ENCODE measurements around the gene ARMH1. TPM values are rescaled to one million over a fixed set of nuclear protein-coding genes. Genes with fewer than 3 reads are reported as not detected.

The ARMH1 gene
- total RNA-seq, 6 donors from 2014 or later, result 4.6 to 29.3 (median 13.0) TPM

- Histone ChIP-seq H3K27ac (no peak overlapping the region), H3K4me1 (peaks cover 0 to 8% (median 2%) of the 10 kb centered on the region in 4 donors), H3K4me3 (no peak overlapping the region), H3K36me3 (peaks cover 20 to 100% (median 86%) of the 10 kb centered on the region in 4 donors), H3K9me3 (no peaks in the 10 kb centered on the region), H3K27me3 (no peaks in the 10 kb centered on the region)
- WGBS, 2 donors, result 63 to 72% methylated on average over 3 to 7 of the region's 9 CpGs
- ATAC-seq (ENCODE audit: low FRiP score in 2 of 2) (no peak), DNase-seq (peak in 1 of 2 donors; percentile 43)
- TF ChIP-seq POLR2A (IDR thresholded peaks at IDR 0.05) (no peak), POLR2AphosphoS5 (IDR thresholded peaks at IDR 0.05) (no peak), EP300 (IDR thresholded peaks at IDR 0.05) (no peak)
- TF ChIP-seq, protein P1, sequence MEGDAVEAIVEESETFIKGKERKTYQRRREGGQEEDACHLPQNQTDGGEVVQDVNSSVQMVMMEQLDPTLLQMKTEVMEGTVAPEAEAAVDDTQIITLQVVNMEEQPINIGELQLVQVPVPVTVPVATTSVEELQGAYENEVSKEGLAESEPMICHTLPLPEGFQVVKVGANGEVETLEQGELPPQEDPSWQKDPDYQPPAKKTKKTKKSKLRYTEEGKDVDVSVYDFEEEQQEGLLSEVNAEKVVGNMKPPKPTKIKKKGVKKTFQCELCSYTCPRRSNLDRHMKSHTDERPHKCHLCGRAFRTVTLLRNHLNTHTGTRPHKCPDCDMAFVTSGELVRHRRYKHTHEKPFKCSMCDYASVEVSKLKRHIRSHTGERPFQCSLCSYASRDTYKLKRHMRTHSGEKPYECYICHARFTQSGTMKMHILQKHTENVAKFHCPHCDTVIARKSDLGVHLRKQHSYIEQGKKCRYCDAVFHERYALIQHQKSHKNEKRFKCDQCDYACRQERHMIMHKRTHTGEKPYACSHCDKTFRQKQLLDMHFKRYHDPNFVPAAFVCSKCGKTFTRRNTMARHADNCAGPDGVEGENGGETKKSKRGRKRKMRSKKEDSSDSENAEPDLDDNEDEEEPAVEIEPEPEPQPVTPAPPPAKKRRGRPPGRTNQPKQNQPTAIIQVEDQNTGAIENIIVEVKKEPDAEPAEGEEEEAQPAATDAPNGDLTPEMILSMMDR (IDR thresholded peaks at IDR 0.05), result no peak
These were observed 30.7 kb upstream of the ARMH1 start for GRCh38 chr1:44643721-44644334.

GRCh38 chr1:44644806-44645205 is 29.7 kb upstream of the ARMH1 start:
- ATAC-seq (ENCODE audit: low FRiP score in 2 of 2), result no peak
- no peak for TF ChIP-seq POLR2AphosphoS5 (IDR thresholded peaks at IDR 0.05)
- TF ChIP-seq, protein P1 (IDR thresholded peaks at IDR 0.05), result no peak
- no peak for TF ChIP-seq POLR2A (IDR thresholded peaks at IDR 0.05)
- no peak for TF ChIP-seq EP300 (IDR thresholded peaks at IDR 0.05)
- Histone ChIP-seq H3K4me3 (no peak overlapping the region), H3K36me3 (peaks cover 19 to 100% (median 85%) of the 10 kb centered on the region in 4 donors), H3K27me3 (no peaks in the 10 kb centered on the region), H3K27ac (peak overlapping the region in 1 of 4 donors; percentile 50), H3K4me1 (peaks cover 0 to 8% (median 2%) of the 10 kb centered on the region in 4 donors), H3K9me3 (no peaks in the 10 kb centered on the region)
- DNase-seq, result no peak
- WGBS, 2 donors, result 87 to 96% methylated on average over 6 to 7 of the region's 7 CpGs

- H3K36me3 ChIP-seq, result peaks cover 24 to 100% (median 86%) of the 10 kb centered on the region in 4 donors
- no peaks in the 10 kb centered on the region for H3K27me3 ChIP-seq
- ATAC-seq (ENCODE audit: low FRiP score in 2 of 2), result no peak
- no peak overlapping the region for H3K4me3 ChIP-seq
- peak overlapping the region; percentile 20 to 67 (median 39) for H3K27ac ChIP-seq
- 91 to 92% methylated on average over 16 to 17 of the region's 18 CpGs for WGBS, 2 donors
- H3K4me1 ChIP-seq, result peaks cover 0 to 8% (median 2%) of the 10 kb centered on the region in 4 donors
- DNase-seq, result peak in 1 of 2 donors; percentile 78
- no peaks in the 10 kb centered on the region for H3K9me3 ChIP-seq
- TF ChIP-seq, protein P1 (IDR thresholded peaks at IDR 0.05), result no peak
- TF ChIP-seq POLR2AphosphoS5 (IDR thresholded peaks at IDR 0.05), result no peak
- TF ChIP-seq POLR2A (IDR thresholded peaks at IDR 0.05), result no peak
- TF ChIP-seq EP300 (IDR thresholded peaks at IDR 0.05), result no peak
These were observed 28.9 kb upstream of the ARMH1 start for GRCh38 chr1:44645476-44646244.

- Histone ChIP-seq H3K4me1 (peaks cover 0 to 8% (median 2%) of the 10 kb centered on the region in 4 donors), H3K27me3 (no peaks in the 10 kb centered on the region), H3K36me3 (peaks cover 25 to 100% (median 86%) of the 10 kb centered on the region in 4 donors), H3K4me3 (no peak overlapping the region), H3K9me3 (no peaks in the 10 kb centered on the region), H3K27ac (peak overlapping the region; percentile 20 to 67 (median 36))
- no peak for TF ChIP-seq POLR2A (IDR thresholded peaks at IDR 0.05)
- no peak for TF ChIP-seq POLR2AphosphoS5 (IDR thresholded peaks at IDR 0.05)
- TF ChIP-seq, protein P1 (IDR thresholded peaks at IDR 0.05), result no peak
- TF ChIP-seq EP300 (IDR thresholded peaks at IDR 0.05), result no peak
- ATAC-seq (ENCODE audit: low FRiP score in 2 of 2) (no peak), DNase-seq (peak in 1 of 2 donors; percentile 71)
- 83 to 90% methylated on average over 22 to 28 of the region's 28 CpGs for WGBS, 2 donors
These were observed 28.0 kb upstream of the ARMH1 start for GRCh38 chr1:44646261-44647110.
